Activated naive CD8-positive, alpha-beta T cell treated with anti-CD3 and anti-CD28 coated beads for 36 hours (primary cell): ENCODE results near the gene CHAMP1. TPM values are rescaled to one million over a fixed set of nuclear protein-coding genes. Genes with fewer than 3 reads are reported as not detected.

Source experiments
- DNase-seq: peaks from one replicate; pipeline ENCODE4 v3.0.0; 2021
- H3K27ac Mint-ChIP-seq: one replicate; pipeline ENCODE4 v1.8.0; 2022; ENCODE audit warnings: mild to moderate bottlenecking, moderate library complexity, mixed read lengths
- H3K27me3 Mint-ChIP-seq: one replicate; pipeline ENCODE4 v1.8.0; 2022; ENCODE audit warnings: mild to moderate bottlenecking, mixed read lengths
- H3K36me3 Mint-ChIP-seq: one replicate; pipeline ENCODE4 v1.8.0; 2021; ENCODE audit warnings: mild to moderate bottlenecking, mixed read lengths
- H3K4me1 Mint-ChIP-seq: one replicate; pipeline ENCODE4 v1.8.0; 2021; ENCODE audit warnings: mixed read lengths
- H3K4me3 Mint-ChIP-seq: one replicate; pipeline ENCODE4 v1.8.0; 2022; ENCODE audit warnings: mild to moderate bottlenecking, moderate library complexity, mixed read lengths
- H3K9me3 Mint-ChIP-seq: one replicate; pipeline ENCODE4 v1.8.0; 2022; ENCODE audit warnings: mixed read lengths
- total RNA-seq, 2 experiments: library from RNA; stranded (reverse); gene quantifications; one replicate each; pipeline ENCODE4 v1.2.3, GENCODE V29; 2021

CHAMP1 gene
- total RNA-seq, 2 experiments from 2014 or later = 46.2 to 46.6 TPM

GRCh38 chr13:114285166-114285808 lies 29.0 kb upstream of the CHAMP1 start:
- Mint-ChIP-seq H3K4me1 (peaks cover 20% of the 10 kb centered on the region), H3K27ac (no peak overlapping the region), H3K9me3 (no peaks in the 10 kb centered on the region), H3K36me3 (peaks cover 46% of the 10 kb centered on the region), H3K4me3 (no peak overlapping the region), H3K27me3 (no peaks in the 10 kb centered on the region)
- DNase-seq = no peak

GRCh38 chr13:114286808-114287207 lies 27.5 kb upstream of the CHAMP1 start:
- H3K27ac Mint-ChIP-seq = no peak overlapping the region
- H3K4me3 Mint-ChIP-seq = no peak overlapping the region
- no peak for DNase-seq
- peaks cover 46% of the 10 kb centered on the region for H3K36me3 Mint-ChIP-seq
- H3K27me3 Mint-ChIP-seq = no peaks in the 10 kb centered on the region
- H3K9me3 Mint-ChIP-seq = no peaks in the 10 kb centered on the region
- peaks cover 14% of the 10 kb centered on the region for H3K4me1 Mint-ChIP-seq

- no peak for DNase-seq
- no peaks in the 10 kb centered on the region for H3K9me3 Mint-ChIP-seq
- peaks cover 12% of the 10 kb centered on the region for H3K4me1 Mint-ChIP-seq
- no peak overlapping the region for H3K4me3 Mint-ChIP-seq
- no peaks in the 10 kb centered on the region for H3K27me3 Mint-ChIP-seq
- peaks cover 47% of the 10 kb centered on the region for H3K36me3 Mint-ChIP-seq
- H3K27ac Mint-ChIP-seq = no peak overlapping the region
These were observed 26.1 kb upstream of the CHAMP1 start for GRCh38 chr13:114288157-114288591.

GRCh38 chr13:114296448-114296847 lies 17.9 kb upstream of the CHAMP1 start:
- H3K4me3 Mint-ChIP-seq = no peak overlapping the region
- H3K4me1 Mint-ChIP-seq = peaks cover 2% of the 10 kb centered on the region
- DNase-seq = no peak
- H3K27me3 Mint-ChIP-seq = no peaks in the 10 kb centered on the region
- H3K36me3 Mint-ChIP-seq = peaks cover 14% of the 10 kb centered on the region
- no peak overlapping the region for H3K27ac Mint-ChIP-seq
- H3K9me3 Mint-ChIP-seq = no peaks in the 10 kb centered on the region

GRCh38 chr13:114296902-114297301 lies 17.4 kb upstream of the CHAMP1 start:
- Mint-ChIP-seq H3K36me3 (peaks cover 15% of the 10 kb centered on the region), H3K4me1 (peaks cover 2% of the 10 kb centered on the region), H3K9me3 (no peaks in the 10 kb centered on the region), H3K27me3 (no peaks in the 10 kb centered on the region), H3K27ac (no peak overlapping the region), H3K4me3 (no peak overlapping the region)
- DNase-seq = no peak

- no peak for DNase-seq
- peaks cover 10% of the 10 kb centered on the region for H3K36me3 Mint-ChIP-seq
- H3K4me1 Mint-ChIP-seq = peaks cover 2% of the 10 kb centered on the region
- no peaks in the 10 kb centered on the region for H3K27me3 Mint-ChIP-seq
- H3K9me3 Mint-ChIP-seq = no peaks in the 10 kb centered on the region
- H3K27ac Mint-ChIP-seq = no peak overlapping the region
- H3K4me3 Mint-ChIP-seq = no peak overlapping the region
These were observed 15.4 kb upstream of the CHAMP1 start for GRCh38 chr13:114298866-114299265.

GRCh38 chr13:114299604-114300305 lies 14.5 kb upstream of the CHAMP1 start:
- Mint-ChIP-seq H3K4me1 (peaks cover 2% of the 10 kb centered on the region), H3K27me3 (no peaks in the 10 kb centered on the region), H3K4me3 (no peak overlapping the region), H3K9me3 (no peaks in the 10 kb centered on the region), H3K27ac (no peak overlapping the region), H3K36me3 (peaks cover 12% of the 10 kb centered on the region)
- no peak for DNase-seq

GRCh38 chr13:114303700-114304327 lies 10.5 kb upstream of the CHAMP1 start:
- Mint-ChIP-seq H3K27me3 (no peaks in the 10 kb centered on the region), H3K36me3 (peaks cover 16% of the 10 kb centered on the region), H3K27ac (no peak overlapping the region), H3K9me3 (no peaks in the 10 kb centered on the region), H3K4me1 (no peaks in the 10 kb centered on the region), H3K4me3 (no peak overlapping the region)
- DNase-seq = no peak

GRCh38 chr13:114304346-114305034 lies 9.8 kb upstream of the CHAMP1 start:
- Mint-ChIP-seq H3K27me3 (no peaks in the 10 kb centered on the region), H3K27ac (no peak overlapping the region), H3K4me1 (no peaks in the 10 kb centered on the region), H3K4me3 (no peak overlapping the region), H3K36me3 (peaks cover 16% of the 10 kb centered on the region), H3K9me3 (no peaks in the 10 kb centered on the region)
- DNase-seq = no peak

GRCh38 chr13:114309086-114309485 lies 5.2 kb upstream of the CHAMP1 start:
- Mint-ChIP-seq H3K4me1 (peaks cover 13% of the 10 kb centered on the region), H3K9me3 (no peaks in the 10 kb centered on the region), H3K27me3 (no peaks in the 10 kb centered on the region), H3K27ac (no peak overlapping the region), H3K4me3 (no peak overlapping the region), H3K36me3 (peaks cover 15% of the 10 kb centered on the region)
- DNase-seq = no peak

GRCh38 chr13:114309806-114310410 lies 4.4 kb upstream of the CHAMP1 start:
- Mint-ChIP-seq H3K27me3 (no peaks in the 10 kb centered on the region), H3K4me1 (peaks cover 15% of the 10 kb centered on the region), H3K9me3 (no peaks in the 10 kb centered on the region), H3K27ac (no peak overlapping the region), H3K36me3 (peaks cover 14% of the 10 kb centered on the region), H3K4me3 (no peak overlapping the region)
- DNase-seq = no peak

GRCh38 chr13:114310956-114311355 lies 3.3 kb upstream of the CHAMP1 start:
- no peak overlapping the region for H3K27ac Mint-ChIP-seq
- peaks cover 24% of the 10 kb centered on the region for H3K36me3 Mint-ChIP-seq
- no peak overlapping the region for H3K4me3 Mint-ChIP-seq
- peaks cover 2% of the 10 kb centered on the region for H3K9me3 Mint-ChIP-seq
- DNase-seq = no peak
- H3K4me1 Mint-ChIP-seq = peaks cover 22% of the 10 kb centered on the region
- H3K27me3 Mint-ChIP-seq = no peaks in the 10 kb centered on the region

GRCh38 chr13:114311387-114311786 lies 2.9 kb upstream of the CHAMP1 start:
- no peak for DNase-seq
- Mint-ChIP-seq H3K27ac (no peak overlapping the region), H3K36me3 (peaks cover 22% of the 10 kb centered on the region), H3K27me3 (no peaks in the 10 kb centered on the region), H3K9me3 (peaks cover 2% of the 10 kb centered on the region), H3K4me3 (no peak overlapping the region), H3K4me1 (peaks cover 24% of the 10 kb centered on the region)

- H3K36me3 Mint-ChIP-seq = peaks cover 20% of the 10 kb centered on the region
- H3K9me3 Mint-ChIP-seq = peaks cover 2% of the 10 kb centered on the region
- H3K27ac Mint-ChIP-seq = no peak overlapping the region
- peaks cover 26% of the 10 kb centered on the region for H3K4me1 Mint-ChIP-seq
- DNase-seq = no peak
- no peaks in the 10 kb centered on the region for H3K27me3 Mint-ChIP-seq
- H3K4me3 Mint-ChIP-seq = no peak overlapping the region
These were observed 2.4 kb upstream of the CHAMP1 start for GRCh38 chr13:114311908-114312307.
